Spleen (tissue), 11 donors: Measurements from ENCODE around the gene HDAC7. TPM values are rescaled to one million over a fixed set of nuclear protein-coding genes. Genes with fewer than 3 reads are reported as not detected.
A peak's percentile ranks its signal among the peaks of the same experiment; 100 is the strongest.

Experiments
- DNase-seq: peaks from one replicate; pipeline ENCODE4 v3.0.0-alpha.2; 2020
- H3K27ac ChIP-seq, 8 donors: fragments of 200-600 bp; sonication (generic) in 7 of 8; 1 replicate in 4 of 8; 2 replicates in 4 of 8; pipeline versions ENCODE4 v1.5.0 to v1.8.0; 2016 to 2021; ENCODE audit warnings: inconsistent platforms in 4 of 8, mild to moderate bottlenecking in 4 of 8, moderate library complexity in 1 of 8
- H3K27me3 ChIP-seq, 7 donors: fragments of 200-600 bp; sonication (generic) in 6 of 7; replicated peaks in 1 of 7; 1 replicate in 4 of 7; 2 replicates in 3 of 7; pipeline versions ENCODE4 v1.5.0 to v1.8.0; 2016 to 2021; ENCODE audit warnings: inconsistent platforms in 3 of 7, mild to moderate bottlenecking in 1 of 7
- H3K36me3 ChIP-seq, 6 donors: fragments of 200-600 bp; sonication (generic) in 5 of 6; 1 replicate in 4 of 6; 2 replicates in 2 of 6; pipeline versions ENCODE4 v1.5.0 to v1.8.0; 2016 to 2021; ENCODE audit warnings: inconsistent platforms in 2 of 6
- H3K4me1 ChIP-seq, 6 donors: fragments of 200-600 bp; sonication (generic) in 5 of 6; 1 replicate in 3 of 6; 2 replicates in 3 of 6; pipeline versions ENCODE4 v1.5.0 to v1.8.0; 2016 to 2021; ENCODE audit warnings: inconsistent platforms in 3 of 6
- H3K4me3 ChIP-seq, 8 donors: fragments of 200-600 bp; sonication (generic) in 7 of 8; 1 replicate in 4 of 8; 2 replicates in 4 of 8; pipeline versions ENCODE4 v1.5.0 to v1.8.0; 2016 to 2021; ENCODE audit warnings: inconsistent platforms in 4 of 8, mild to moderate bottlenecking in 4 of 8, moderate library complexity in 2 of 8
- H3K9me3 ChIP-seq, 8 donors: fragments of 200-600 bp; sonication (generic) in 7 of 8; 1 replicate in 4 of 8; 2 replicates in 4 of 8; pipeline versions ENCODE4 v1.5.0 to v1.8.0; 2016 to 2021; ENCODE audit warnings: inconsistent platforms in 4 of 8
- POLR2A ChIP-seq, 3 donors: fragments of 450-650 bp; IDR thresholded peaks; one replicate each; pipeline ENCODE4 v1.5.1; 2017; ENCODE audit warnings: antibody characterized with exemption in 3 of 3, mild to moderate bottlenecking in 1 of 3
- POLR2AphosphoS5 ChIP-seq, 3 donors: sonication (generic); formaldehyde crosslinking; IDR thresholded peaks; one replicate each; pipeline ENCODE4 v1.5.1; 2017; ENCODE audit warnings: antibody characterized with exemption in 3 of 3
- WGBS, 5 donors: extraction: QIAGEN DNeasy Blood & Tissue Kit in 3 of 5; methylation state at CpG; one replicate each; pipeline versions ENCODE4 v1.1.5 to v1.1.7; 2013 to 2018; 5-methylcytosine and 5-hydroxymethylcytosine counted together
- intact Hi-C: fragments of 100-400 bp; cut with DNase I; formaldehyde crosslinking; loops from one replicate; pipeline ENCODE4 v1.15.0; 2023; ENCODE audit warnings: low total_unique reads
- polyA plus RNA-seq, 3 donors: library from polyadenylated mRNA; stranded (reverse); fragments of 200-250 nt; gene quantifications; one replicate each; pipeline ENCODE4 v1.2.1, GENCODE V29; 2013
- total RNA-seq, 7 donors: library from RNA; depleted of rRNA in 3 of 7; stranded (reverse); fragments of >200 nt in 3 of 7; fragmentation: NEBNext Ultra II Directional in 4 of 7; extraction: Animal tissue kit (Norgen Biotek cat#: 25700) in 4 of 7; gene quantifications; one replicate each; pipeline versions ENCODE4 v1.1.0 to v1.2.1, GENCODE V29; 2016 to 2021
- TF ChIP-seq, protein P1 (sequence below), 11 experiments: fragments of 200-600 bp in 7 of 11; fragments of 450-650 bp in 4 of 11; sonication (generic) in 4 of 11; IDR thresholded peaks in 8 of 11; conservative IDR thresholded peaks in 3 of 11; 1 replicate in 7 of 11; 2 replicates in 4 of 11; pipeline versions ENCODE4 v1.4.0 to v1.8.0; 2016 to 2021; ENCODE audit warnings: antibody characterized with exemption in 11 of 11, inconsistent platforms in 4 of 11, mild to moderate bottlenecking in 1 of 11
- donor health status: healthy with polysubstance abuse.
- donor health status: DM: no; HTN: no; CAD: no; lungs with moderate emphysema.
- donor health status: DM: no; HTN: no; CAD: no.
- donor health status: Bipolar disorder and iron deficiency.
- donor health status: healthy.
- donor health status: DM: no; HTN: no; CAD: no.
- donor health status: DM: yes; HTN: yes; CAD: no.

HDAC7 gene
- total and polyA plus RNA-seq, 10 donors: 39.6 to 158 (median 101) TPM

DNA sequence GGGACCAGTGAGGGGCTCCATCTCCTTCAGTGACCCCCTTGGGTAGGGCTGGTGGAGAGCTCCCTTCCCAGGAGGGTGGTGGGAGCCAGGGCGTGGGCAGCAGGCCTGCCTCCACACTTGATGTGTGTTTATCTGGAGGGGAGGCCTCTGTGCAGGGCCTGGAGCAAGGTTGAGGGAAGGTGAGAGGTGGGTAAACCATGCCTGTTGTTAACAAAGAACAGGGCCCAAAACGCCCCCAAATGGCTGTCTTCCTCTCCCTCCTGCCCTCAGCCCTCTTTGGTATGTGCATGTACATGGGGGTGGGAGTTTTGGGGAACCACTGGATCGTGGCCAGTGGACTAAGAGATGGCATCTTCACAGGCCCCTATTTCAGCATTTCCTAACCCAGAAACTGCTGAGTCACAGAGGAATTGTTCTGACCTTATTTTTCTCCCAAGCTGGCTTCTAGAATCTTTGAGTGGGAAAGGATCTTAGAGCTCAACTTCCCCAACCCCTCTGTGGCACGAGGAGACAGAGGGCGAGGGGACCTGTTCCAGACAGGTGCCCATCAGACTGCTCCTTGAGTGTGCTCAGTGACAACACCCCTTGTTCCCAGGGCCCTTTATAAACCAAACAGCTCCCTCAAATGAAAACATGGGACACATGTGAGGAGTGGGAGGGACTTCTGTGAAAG, 43.1 kb downstream of the HDAC7 start:
- WGBS, 5 donors: 41 to 60% (median 55%) methylated on average over 5 of the region's 5 CpGs
- H3K27ac ChIP-seq: peak overlapping the region in 7 of 8 donors; percentile 15 to 93 (median 90)
- intact Hi-C loops: no loop called here
- no peak overlapping the region for H3K4me3 ChIP-seq
- peaks cover 0 to 18% (median 2%) of the 10 kb centered on the region in 6 donors for H3K36me3 ChIP-seq
- no peaks in the 10 kb centered on the region for H3K9me3 ChIP-seq
- no peak for TF ChIP-seq POLR2AphosphoS5 (IDR thresholded peaks at IDR 0.05)
- no peak for TF ChIP-seq POLR2A (IDR thresholded peaks at IDR 0.05)
- TF ChIP-seq, protein P1, sequence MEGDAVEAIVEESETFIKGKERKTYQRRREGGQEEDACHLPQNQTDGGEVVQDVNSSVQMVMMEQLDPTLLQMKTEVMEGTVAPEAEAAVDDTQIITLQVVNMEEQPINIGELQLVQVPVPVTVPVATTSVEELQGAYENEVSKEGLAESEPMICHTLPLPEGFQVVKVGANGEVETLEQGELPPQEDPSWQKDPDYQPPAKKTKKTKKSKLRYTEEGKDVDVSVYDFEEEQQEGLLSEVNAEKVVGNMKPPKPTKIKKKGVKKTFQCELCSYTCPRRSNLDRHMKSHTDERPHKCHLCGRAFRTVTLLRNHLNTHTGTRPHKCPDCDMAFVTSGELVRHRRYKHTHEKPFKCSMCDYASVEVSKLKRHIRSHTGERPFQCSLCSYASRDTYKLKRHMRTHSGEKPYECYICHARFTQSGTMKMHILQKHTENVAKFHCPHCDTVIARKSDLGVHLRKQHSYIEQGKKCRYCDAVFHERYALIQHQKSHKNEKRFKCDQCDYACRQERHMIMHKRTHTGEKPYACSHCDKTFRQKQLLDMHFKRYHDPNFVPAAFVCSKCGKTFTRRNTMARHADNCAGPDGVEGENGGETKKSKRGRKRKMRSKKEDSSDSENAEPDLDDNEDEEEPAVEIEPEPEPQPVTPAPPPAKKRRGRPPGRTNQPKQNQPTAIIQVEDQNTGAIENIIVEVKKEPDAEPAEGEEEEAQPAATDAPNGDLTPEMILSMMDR (IDR thresholded peaks at IDR 0.05 in 8 of 11, conservative IDR thresholded peaks at IDR 0.05 in 3 of 11): no peak
- no peaks in the 10 kb centered on the region for H3K27me3 ChIP-seq
- DNase-seq: peak; percentile 73
- peaks cover 30 to 87% (median 75%) of the 10 kb centered on the region in 6 donors for H3K4me1 ChIP-seq

DNA sequence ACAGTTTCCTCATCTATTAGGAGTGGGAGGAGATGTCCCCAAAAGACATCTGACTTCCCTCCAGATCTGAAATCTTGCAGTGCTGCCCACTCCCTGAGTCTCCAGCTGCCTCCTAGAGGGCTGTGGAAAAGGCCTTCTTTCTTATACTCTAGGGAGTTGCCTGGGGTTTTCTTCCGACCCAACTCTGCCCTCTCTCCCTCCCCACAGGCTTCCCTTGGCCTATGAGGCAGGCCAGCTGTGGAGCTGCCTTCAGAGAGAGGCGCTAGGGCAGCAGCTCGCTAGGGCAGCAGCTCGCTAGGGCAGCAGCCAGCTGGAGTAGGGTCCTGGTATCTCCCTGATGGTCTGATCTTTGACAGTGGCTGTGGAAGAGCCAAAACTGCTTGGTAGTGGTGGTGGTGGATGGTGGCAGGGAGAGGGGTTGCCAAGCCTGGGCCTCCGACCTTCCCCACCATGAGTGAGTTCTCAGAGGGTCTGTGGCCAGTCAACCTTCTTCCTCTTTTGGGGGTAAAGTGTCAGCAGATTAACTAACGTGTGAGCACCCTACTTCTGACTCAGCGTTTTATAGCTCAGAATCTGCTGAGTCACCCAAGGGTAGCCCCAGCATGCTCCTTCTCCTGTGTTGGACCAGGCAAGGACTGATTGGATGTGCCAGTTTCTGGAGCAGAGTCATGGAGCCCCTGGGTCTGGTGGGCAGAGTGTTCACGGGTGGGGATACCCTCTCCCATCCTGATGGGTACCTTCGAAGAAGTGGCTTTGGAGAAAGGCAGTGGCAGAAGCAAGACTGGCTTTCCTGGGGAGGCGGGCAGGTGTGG, 44.4 kb downstream of the HDAC7 start:
- Histone ChIP-seq H3K4me1 (peaks cover 30 to 88% (median 78%) of the 10 kb centered on the region in 6 donors), H3K27me3 (no peaks in the 10 kb centered on the region), H3K27ac (peak overlapping the region in 7 of 8 donors; percentile 30 to 93 (median 90)), H3K4me3 (peak overlapping the region in 1 of 8 donors; percentile 98), H3K36me3 (peaks cover 0 to 5% (median 0%) of the 10 kb centered on the region in 6 donors), H3K9me3 (no peaks in the 10 kb centered on the region)
- DNase-seq: peak; percentile 75
- TF ChIP-seq POLR2A (IDR thresholded peaks at IDR 0.05) (no peak), POLR2AphosphoS5 (IDR thresholded peaks at IDR 0.05) (peak; percentile 50 to 66 (median 65))
- intact Hi-C loops: no loop called here
- 51 to 80% (median 60%) methylated on average over 9 to 10 of the region's 10 CpGs for WGBS, 5 donors

- WGBS, 5 donors: 85 to 91% (median 88%) methylated on average over 7 of the region's 7 CpGs
- no peaks in the 10 kb centered on the region for H3K9me3 ChIP-seq
- H3K27ac ChIP-seq: peak overlapping the region in 7 of 8 donors; percentile 30 to 93 (median 90)
- TF ChIP-seq, protein P1 (IDR thresholded peaks at IDR 0.05 in 8 of 11, conservative IDR thresholded peaks at IDR 0.05 in 3 of 11): no peak
- TF ChIP-seq POLR2AphosphoS5 (IDR thresholded peaks at IDR 0.05) (no peak), POLR2A (IDR thresholded peaks at IDR 0.05) (no peak)
- no peak for DNase-seq
- peak overlapping the region in 2 of 8 donors; percentile 97 to 98 for H3K4me3 ChIP-seq
- H3K36me3 ChIP-seq: no peaks in the 10 kb centered on the region
- intact Hi-C loops: no loop called here
- H3K27me3 ChIP-seq: no peaks in the 10 kb centered on the region
- peaks cover 28 to 87% (median 74%) of the 10 kb centered on the region in 6 donors for H3K4me1 ChIP-seq
Measured at GRCh38 chr12:47774663-47775062, 45.0 kb downstream of the HDAC7 start.

- intact Hi-C loops: no loop called here
- WGBS, 5 donors: 51 to 62% (median 56%) methylated on average over 14 of the region's 14 CpGs
Measured at GRCh38 chr12:47773858-47774580, 45.7 kb downstream of the HDAC7 start.

More at GRCh38 chr12:47773858-47774580, 45.7 kb downstream of the HDAC7 start:
- peak; percentile 77 for DNase-seq
- peak overlapping the region in 7 of 8 donors; percentile 77 to 93 (median 90) for H3K27ac ChIP-seq
- H3K36me3 ChIP-seq: no peaks in the 10 kb centered on the region
- peaks cover 23 to 81% (median 68%) of the 10 kb centered on the region in 6 donors for H3K4me1 ChIP-seq
- no peaks in the 10 kb centered on the region for H3K9me3 ChIP-seq
- H3K27me3 ChIP-seq: no peaks in the 10 kb centered on the region
- no peak for TF ChIP-seq POLR2A (IDR thresholded peaks at IDR 0.05)
- TF ChIP-seq, protein P1 (IDR thresholded peaks at IDR 0.05 in 8 of 11, conservative IDR thresholded peaks at IDR 0.05 in 3 of 11): no peak
- no peak for TF ChIP-seq POLR2AphosphoS5 (IDR thresholded peaks at IDR 0.05)
- H3K4me3 ChIP-seq: peak overlapping the region; percentile 69 to 98 (median 86)
